Activated CD8-positive, alpha-beta memory T cell treated with anti-CD3 and anti-CD28 coated beads for 1 hour (primary cell): ENCODE data around the gene CBR3.
A peak's percentile ranks its signal among the peaks of the same experiment; 100 is the strongest.
"Not testable (repeated sequence)": the region's sequence is repeated elsewhere in the genome, so short reads cannot be mapped to it uniquely, and the experiment has no call there.

ENCODE experiments used
- DNase-seq, 2 donors: peaks; one replicate each; pipeline ENCODE4 v3.0.0-alpha.2; 2020; ENCODE audit warnings: low read depth in 1 of 2; ENCODE audit errors: extremely low read depth in 1 of 2

Gene CBR3

GRCh38 chr21:36117286-36117741 is 17.6 kb upstream of the CBR3 start:
- DNase-seq = no peak

GRCh38 chr21:36120304-36120888 is 14.5 kb upstream of the CBR3 start:
- DNase-seq = no peak

- no peak for DNase-seq
Observed at GRCh38 chr21:36122977-36123376, 11.9 kb upstream of the CBR3 start.

GRCh38 chr21:36124395-36124794 is 10.5 kb upstream of the CBR3 start:
- no peak for DNase-seq

- DNase-seq = peak; percentile 11 to 37
Observed at GRCh38 chr21:36125512-36126207, 9.2 kb upstream of the CBR3 start.

- DNase-seq = no peak
Observed at GRCh38 chr21:36126208-36126565, 8.7 kb upstream of the CBR3 start.

- DNase-seq = no peak
Observed at GRCh38 chr21:36126621-36127110, 8.2 kb upstream of the CBR3 start.

- DNase-seq = no peak
Observed at GRCh38 chr21:36127250-36127904, 7.5 kb upstream of the CBR3 start.

GRCh38 chr21:36127977-36128376 is 6.9 kb upstream of the CBR3 start:
- no peak for DNase-seq

- no peak for DNase-seq
Observed at GRCh38 chr21:36129219-36129618, 5.7 kb upstream of the CBR3 start.

- not testable (repeated sequence) for DNase-seq
Observed at GRCh38 chr21:36130414-36130762, 4.5 kb upstream of the CBR3 start.

- DNase-seq = not testable (repeated sequence)
Observed at GRCh38 chr21:36130839-36131238, 4.0 kb upstream of the CBR3 start.

GRCh38 chr21:36132696-36133095 is 2.2 kb upstream of the CBR3 start:
- no peak for DNase-seq

- peak in 1 of 2 donors; percentile 33 for DNase-seq
Observed at GRCh38 chr21:36135391-36136102, 668 bp downstream of the CBR3 start.

GRCh38 chr21:36139791-36140190 is 4.9 kb downstream of the CBR3 start:
- not testable (repeated sequence) for DNase-seq

GRCh38 chr21:36141513-36141925 is 6.6 kb downstream of the CBR3 start:
- peak; percentile 65 to 90 for DNase-seq

- DNase-seq = not testable (repeated sequence)
Observed at GRCh38 chr21:36144233-36144632, 9.4 kb downstream of the CBR3 start.

- DNase-seq = no peak
Observed at GRCh38 chr21:36145259-36145658, 10.4 kb downstream of the CBR3 start.

- DNase-seq = no peak
Observed at GRCh38 chr21:36147911-36148310, 13.0 kb downstream of the CBR3 start.

- no peak for DNase-seq
Observed at GRCh38 chr21:36148886-36149285, 14.0 kb downstream of the CBR3 start.
